ENCODE results near the gene PCDHGC4.

- no peak for TF ChIP-seq CTCF (IDR thresholded peaks at IDR 0.05)
- TF ChIP-seq POLR2A (IDR thresholded peaks at IDR 0.05) = no peak
Measured at GRCh38 chr5:141484310-141484640, 555 bp upstream of the PCDHGC4 start.

All from upper lobe of left lung (tissue), 4 donors.